ENCODE data around the gene C1orf116.

DNA sequence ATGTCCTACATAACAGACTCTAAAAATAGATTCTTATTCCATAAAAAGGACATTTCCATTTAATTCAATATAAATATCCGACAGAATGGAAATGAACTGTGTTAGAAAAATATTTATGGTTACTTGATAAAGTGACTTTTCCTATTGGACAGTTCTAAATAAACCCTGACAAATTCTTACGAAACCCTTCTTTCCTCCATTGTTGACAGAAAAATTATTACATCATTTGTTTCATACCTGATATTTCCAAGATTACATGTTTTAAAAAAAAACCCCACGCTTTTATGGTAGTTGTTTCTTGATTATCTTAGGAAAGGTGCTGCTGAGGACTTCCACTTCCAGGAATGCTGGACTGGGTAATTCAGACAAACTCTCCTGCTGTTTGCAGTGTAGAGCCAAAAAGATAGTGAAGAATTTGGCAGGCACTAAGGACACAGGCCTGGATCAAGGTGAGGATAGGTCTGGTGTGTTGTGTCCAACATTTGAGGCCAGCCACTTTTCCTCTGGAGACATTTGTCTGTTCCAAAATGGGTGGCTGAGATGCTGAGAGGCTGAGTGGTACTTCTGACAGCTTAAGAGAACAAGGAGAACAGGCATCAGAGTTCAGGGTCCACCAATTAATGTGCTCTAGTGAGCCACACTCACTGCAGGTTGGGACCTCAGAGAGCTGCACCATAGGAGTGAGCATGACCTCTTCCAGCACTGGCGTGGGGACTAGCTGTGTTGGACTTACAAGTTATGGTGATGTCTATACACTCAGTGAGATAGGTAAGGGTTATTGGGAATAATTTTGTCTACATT is 7.0 kb upstream of the C1orf116 start:
- TF ChIP-seq POLR2A (IDR thresholded peaks at IDR 0.05; ENCODE audit: low read depth, low read length) (no peak), EP300 (IDR thresholded peaks at IDR 0.05; ENCODE audit: borderline replicate concordance in 1 of 2, control insufficient read depth in 1 of 2, low read depth in 2 of 2, low read length in 2 of 2) (no peak), SIN3A (IDR thresholded peaks at IDR 0.05; ENCODE audit: low read depth, low read length) (no peak)
